GM12892 (cell line): Measurements from ENCODE around the gene GJE1.

Experiments
- POLR2A ChIP-seq: IDR thresholded peaks from 2 replicates; pipeline ENCODE4 v1.6.1; 2011; ENCODE audit warnings: low read depth, low read length, control low read depth
- POLR2AphosphoS5 ChIP-seq: IDR thresholded peaks from 2 replicates; pipeline ENCODE4 v1.6.1; 2011; ENCODE audit warnings: low read depth, low read length, control low read depth

DNA sequence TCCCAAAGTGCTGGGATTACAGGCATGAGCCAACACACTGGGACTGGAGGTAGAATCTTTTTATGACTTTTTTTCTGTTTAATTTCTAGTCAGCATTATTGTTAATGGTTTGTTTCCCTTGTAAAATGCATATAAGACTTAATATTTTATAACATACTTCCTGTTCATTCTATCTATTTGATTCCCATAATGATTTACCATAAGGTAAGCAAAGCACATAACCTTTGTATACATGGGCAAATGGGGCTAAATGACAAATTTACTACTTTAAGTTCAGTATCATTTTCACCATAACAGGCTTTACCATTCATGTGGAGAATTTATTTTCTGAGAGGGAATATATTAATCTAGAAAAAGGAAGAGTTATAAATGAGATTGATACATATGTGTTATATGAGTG is 38.6 kb downstream of the GJE1 start:
- TF ChIP-seq POLR2A (no peak), POLR2AphosphoS5 (no peak)
